ENCODE data around the gene DUS3L.

DUS3L gene

GRCh38 chr19:5782945-5783919 is 7.7 kb downstream of the DUS3L start:
- TF ChIP-seq GATA2 (IDR thresholded peaks at IDR 0.05; ENCODE audit: low read depth, low read length) (no peak), GATA3 (IDR thresholded peaks at IDR 0.05; ENCODE audit: low read depth, low read length) (no peak)

- TF ChIP-seq GATA3 (IDR thresholded peaks at IDR 0.05; ENCODE audit: low read depth, low read length) (no peak), GATA2 (IDR thresholded peaks at IDR 0.05; ENCODE audit: low read depth, low read length) (no peak)
Observed at GRCh38 chr19:5782322-5782721, 8.6 kb downstream of the DUS3L start.

- TF ChIP-seq GATA2 (IDR thresholded peaks at IDR 0.05; ENCODE audit: low read depth, low read length) (no peak), GATA3 (IDR thresholded peaks at IDR 0.05; ENCODE audit: low read depth, low read length) (no peak)
Observed at GRCh38 chr19:5778402-5778801, 12.6 kb downstream of the DUS3L start.

GRCh38 chr19:5775668-5776309 is 15.2 kb downstream of the DUS3L start:
- TF ChIP-seq GATA3 (IDR thresholded peaks at IDR 0.05; ENCODE audit: low read depth, low read length) (no peak), GATA2 (IDR thresholded peaks at IDR 0.05; ENCODE audit: low read depth, low read length) (no peak)

GRCh38 chr19:5774921-5775320 is 16.0 kb downstream of the DUS3L start:
- TF ChIP-seq GATA2 (IDR thresholded peaks at IDR 0.05; ENCODE audit: low read depth, low read length), result no peak
- no peak for TF ChIP-seq GATA3 (IDR thresholded peaks at IDR 0.05; ENCODE audit: low read depth, low read length)

- TF ChIP-seq GATA2 (IDR thresholded peaks at IDR 0.05; ENCODE audit: low read depth, low read length) (no peak), GATA3 (IDR thresholded peaks at IDR 0.05; ENCODE audit: low read depth, low read length) (no peak)
Observed at GRCh38 chr19:5773276-5773675, 17.7 kb downstream of the DUS3L start.

GRCh38 chr19:5772416-5772815 is 18.5 kb downstream of the DUS3L start:
- TF ChIP-seq GATA2 (IDR thresholded peaks at IDR 0.05; ENCODE audit: low read depth, low read length), result no peak
- no peak for TF ChIP-seq GATA3 (IDR thresholded peaks at IDR 0.05; ENCODE audit: low read depth, low read length)

- TF ChIP-seq GATA2 (IDR thresholded peaks at IDR 0.05; ENCODE audit: low read depth, low read length) (no peak), GATA3 (IDR thresholded peaks at IDR 0.05; ENCODE audit: low read depth, low read length) (no peak)
Observed at GRCh38 chr19:5767949-5768348, 23.0 kb downstream of the DUS3L start.

- no peak for TF ChIP-seq GATA2 (IDR thresholded peaks at IDR 0.05; ENCODE audit: low read depth, low read length)
- no peak for TF ChIP-seq GATA3 (IDR thresholded peaks at IDR 0.05; ENCODE audit: low read depth, low read length)
Observed at GRCh38 chr19:5765220-5765619, 25.7 kb downstream of the DUS3L start.

- TF ChIP-seq GATA2 (IDR thresholded peaks at IDR 0.05; ENCODE audit: low read depth, low read length) (no peak), GATA3 (IDR thresholded peaks at IDR 0.05; ENCODE audit: low read depth, low read length) (no peak)
Observed at GRCh38 chr19:5762608-5763217, 28.2 kb downstream of the DUS3L start.

GRCh38 chr19:5753743-5754142 is 37.2 kb downstream of the DUS3L start:
- no peak for TF ChIP-seq GATA3 (IDR thresholded peaks at IDR 0.05; ENCODE audit: low read depth, low read length)
- TF ChIP-seq GATA2 (IDR thresholded peaks at IDR 0.05; ENCODE audit: low read depth, low read length), result no peak

- TF ChIP-seq GATA2 (IDR thresholded peaks at IDR 0.05; ENCODE audit: low read depth, low read length), result no peak
- no peak for TF ChIP-seq GATA3 (IDR thresholded peaks at IDR 0.05; ENCODE audit: low read depth, low read length)
Observed at GRCh38 chr19:5751709-5752108, 39.3 kb downstream of the DUS3L start.

GRCh38 chr19:5749505-5749904 is 41.5 kb downstream of the DUS3L start:
- no peak for TF ChIP-seq GATA2 (IDR thresholded peaks at IDR 0.05; ENCODE audit: low read depth, low read length)
- TF ChIP-seq GATA3 (IDR thresholded peaks at IDR 0.05; ENCODE audit: low read depth, low read length), result no peak

GRCh38 chr19:5743630-5744029 is 47.3 kb downstream of the DUS3L start:
- TF ChIP-seq GATA2 (IDR thresholded peaks at IDR 0.05; ENCODE audit: low read depth, low read length), result no peak
- TF ChIP-seq GATA3 (IDR thresholded peaks at IDR 0.05; ENCODE audit: low read depth, low read length), result no peak
